Stimulated activated CD8-positive, alpha-beta memory T cell treated with anti-CD3 and anti-CD28 coated beads, Interleukin-7, amount 100 ng/mL, for 48 hours (primary cell): ENCODE results near the gene PROKR2.

Source experiments
- DNase-seq, 2 donors: peaks; one replicate each; pipeline ENCODE4 v3.0.0-alpha.2; 2020; ENCODE audit warnings: low read depth in 1 of 2; ENCODE audit errors: extremely low read depth in 1 of 2

Gene PROKR2

GRCh38 chr20:5290596-5290995 is 26.2 kb downstream of the PROKR2 start:
- no peak for DNase-seq

GRCh38 chr20:5282561-5282960 is 34.2 kb downstream of the PROKR2 start:
- no peak for DNase-seq

- no peak for DNase-seq
These were observed 37.1 kb downstream of the PROKR2 start for GRCh38 chr20:5279661-5280060.

- no peak for DNase-seq
These were observed 44.5 kb downstream of the PROKR2 start for GRCh38 chr20:5272268-5272667.

GRCh38 chr20:5270603-5271002 is 46.2 kb downstream of the PROKR2 start:
- no peak for DNase-seq

- DNase-seq: no peak
These were observed 48.3 kb downstream of the PROKR2 start for GRCh38 chr20:5268449-5268848.

- DNase-seq: no peak
These were observed 49.7 kb downstream of the PROKR2 start for GRCh38 chr20:5267092-5267491.
